SK-N-MC (cell line): ENCODE measurements around the gene SNAP47.

Experiments used
- EZH2 ChIP-seq: fragments of 200-600 bp; sonication (generic); IDR thresholded peaks from one replicate; pipeline ENCODE4 v1.6.1; 2017; ENCODE audit warnings: antibody characterized with exemption
- FOXP2 ChIP-seq: optimal IDR thresholded peaks from 2 replicates; pipeline ENCODE3; 2011; ENCODE audit warnings: mild to moderate bottlenecking, moderate library complexity; ENCODE audit not compliant: insufficient read depth; ENCODE audit errors: extremely low read length, control extremely low read depth
- POLR2AphosphoS5 ChIP-seq: IDR thresholded peaks from 2 replicates; pipeline ENCODE4 v1.6.1; 2012; ENCODE audit warnings: mild to moderate bottlenecking, low read depth, low read length, borderline replicate concordance

DNA sequence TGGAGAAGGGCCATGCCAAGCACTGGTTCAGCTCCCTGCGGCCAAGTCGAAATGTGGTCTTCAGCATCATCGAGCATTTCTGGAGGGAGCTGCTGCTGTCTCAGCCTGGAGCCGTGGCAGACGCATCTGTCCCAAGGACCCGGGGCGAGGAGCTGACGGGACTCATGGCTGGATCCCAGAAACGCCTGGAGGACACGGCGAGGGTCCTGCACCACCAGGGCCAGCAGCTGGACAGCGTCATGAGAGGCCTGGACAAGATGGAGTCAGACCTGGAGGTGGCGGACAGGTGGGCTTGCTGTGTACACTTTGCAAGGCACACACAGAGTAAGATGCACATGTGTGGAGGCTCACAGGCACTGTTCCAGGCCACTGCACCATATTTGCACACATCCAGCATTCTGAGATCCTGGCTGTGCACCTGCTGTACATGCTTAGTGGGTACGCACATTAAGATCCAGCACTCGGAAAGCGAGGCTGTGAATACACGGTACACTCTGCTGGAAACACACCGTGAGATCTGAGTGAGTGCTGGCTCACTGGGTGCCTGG lies 12.8 kb downstream of the SNAP47 start:
- no peak for TF ChIP-seq POLR2AphosphoS5
- no peak for TF ChIP-seq EZH2
- no peak for TF ChIP-seq FOXP2
